Stimulated activated naive CD4-positive, alpha-beta T cell treated with Interleukin-2 at 50 U/mL for 16 hours (primary cell): ENCODE results near the gene EDNRB.
"Not testable (repeated sequence)": the region's sequence is repeated elsewhere in the genome, so short reads cannot be mapped to it uniquely, and the experiment has no call there.

ENCODE experiments used
- DNase-seq: peaks from one replicate; lab custom pipeline; 2025; lab: John Stamatoyannopoulos, UW

EDNRB gene

GRCh38 chr13:77896536-77896935 lies 22.1 kb downstream of the EDNRB start:
- no peak for DNase-seq

DNA sequence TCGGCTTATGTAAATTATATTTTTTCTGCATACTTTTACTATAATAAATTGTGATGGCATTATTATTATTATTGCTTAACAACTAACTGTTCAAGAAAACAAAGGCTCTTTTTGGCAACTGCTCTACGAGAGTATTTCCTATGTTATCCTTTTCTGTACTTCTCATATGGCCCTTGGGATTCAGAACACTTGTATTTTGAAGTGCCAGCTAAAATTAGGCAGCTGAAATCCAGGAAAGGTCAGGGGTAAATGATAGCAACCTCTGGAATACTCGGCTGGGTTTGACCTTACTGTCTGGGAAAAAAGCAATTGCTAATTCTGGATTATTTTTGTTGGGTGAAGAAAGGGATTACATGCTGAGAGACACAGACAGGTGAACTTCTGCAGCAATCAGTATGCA lies 23.9 kb downstream of the EDNRB start:
- no peak for DNase-seq

DNA sequence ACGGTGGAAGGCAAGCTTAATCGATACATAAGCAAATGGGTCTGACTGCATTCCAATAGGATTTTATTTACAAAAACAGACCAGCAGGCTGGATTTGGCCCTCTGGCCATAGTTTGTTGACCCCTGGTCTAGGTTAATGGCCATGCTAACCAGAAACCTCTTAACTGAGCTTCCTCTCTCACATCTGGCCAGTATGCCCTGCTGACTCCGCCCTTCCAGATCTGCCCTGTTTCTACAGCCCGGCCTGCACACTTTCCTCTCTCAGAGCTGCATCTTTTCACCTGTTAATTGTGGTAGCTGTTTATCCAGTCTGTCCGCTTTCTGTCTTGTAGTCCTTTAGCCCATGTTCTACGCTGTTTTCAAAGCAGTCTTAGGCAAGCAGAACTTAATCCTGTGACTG lies 25.6 kb downstream of the EDNRB start:
- no peak for DNase-seq

DNA sequence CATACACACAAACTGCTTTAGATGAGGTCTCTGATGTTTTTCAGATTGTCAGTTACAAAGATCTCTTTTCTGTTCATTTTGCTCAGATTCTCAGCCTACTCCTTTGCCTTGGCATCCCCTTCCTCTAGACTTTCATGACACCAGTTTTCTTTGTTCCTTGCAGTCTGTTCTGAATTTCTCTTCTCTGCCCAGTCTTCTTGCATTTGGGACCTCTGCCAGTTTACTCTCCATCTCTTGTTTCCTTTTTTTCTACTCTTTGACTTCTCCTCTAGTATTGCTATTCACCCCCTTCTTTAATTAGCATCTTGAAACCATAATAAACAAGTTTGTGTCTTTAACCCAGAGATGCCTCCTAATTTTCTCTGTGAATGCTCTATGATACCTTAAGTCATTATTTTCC lies 26.1 kb downstream of the EDNRB start:
- DNase-seq: no peak

DNA sequence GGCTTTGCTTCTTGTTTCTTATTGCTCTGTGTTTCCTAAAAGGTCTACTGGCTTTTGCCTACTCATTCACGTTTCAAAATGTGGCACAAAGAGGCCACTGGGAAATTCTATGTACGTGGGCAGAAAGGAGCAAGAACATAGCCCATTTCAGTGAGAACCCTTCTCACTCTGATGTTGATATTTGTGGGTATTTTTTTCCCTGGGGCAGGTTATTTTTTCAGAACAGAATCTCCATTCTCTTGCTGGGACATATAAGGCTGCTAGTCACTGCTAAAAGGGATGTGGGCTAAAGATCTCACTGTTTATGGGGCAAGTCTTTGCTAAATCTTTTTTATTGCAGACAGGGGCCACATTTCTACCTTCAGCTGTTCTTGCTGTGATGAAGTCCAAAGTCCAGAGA lies 27.1 kb downstream of the EDNRB start:
- no peak for DNase-seq

DNA sequence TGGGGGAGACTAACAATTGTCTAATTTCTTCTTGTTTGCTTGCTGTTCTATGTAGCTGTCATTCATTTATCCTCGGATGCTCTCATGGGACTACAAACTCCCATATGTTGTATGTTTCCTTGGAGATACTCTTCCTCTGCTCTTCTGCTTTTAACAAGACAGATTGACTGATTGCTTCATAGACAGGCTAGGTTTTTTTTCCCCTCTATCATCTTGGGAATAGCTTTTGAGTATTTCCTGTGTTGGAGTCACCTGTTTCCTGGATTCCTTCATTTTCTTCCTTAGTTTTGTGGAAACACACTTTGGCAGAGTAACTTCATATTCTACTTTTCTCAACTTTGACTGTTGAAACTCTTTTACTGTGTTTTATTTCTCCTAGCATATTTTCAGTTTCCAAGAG lies 27.6 kb downstream of the EDNRB start:
- DNase-seq: no peak

GRCh38 chr13:77883328-77883727 lies 35.3 kb downstream of the EDNRB start:
- DNase-seq: no peak

DNA sequence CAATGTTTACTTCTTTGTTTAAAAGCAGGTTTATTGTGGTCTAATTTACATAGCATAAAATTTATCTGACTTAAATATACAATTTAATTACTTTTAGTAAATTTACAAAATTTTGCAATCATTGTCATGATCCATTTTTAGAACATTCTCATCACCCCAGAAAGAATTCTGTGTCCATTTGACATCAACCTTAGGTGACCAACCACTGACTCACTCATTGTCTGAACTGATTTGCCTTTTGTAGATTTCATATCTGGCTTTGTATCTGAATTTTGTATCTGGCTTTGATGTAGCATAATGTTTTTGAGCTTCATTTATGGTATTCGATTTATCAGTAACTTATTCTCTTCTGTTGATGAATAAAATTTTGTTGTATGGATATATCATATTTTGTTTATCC lies 40.4 kb downstream of the EDNRB start:
- no peak for DNase-seq

DNA sequence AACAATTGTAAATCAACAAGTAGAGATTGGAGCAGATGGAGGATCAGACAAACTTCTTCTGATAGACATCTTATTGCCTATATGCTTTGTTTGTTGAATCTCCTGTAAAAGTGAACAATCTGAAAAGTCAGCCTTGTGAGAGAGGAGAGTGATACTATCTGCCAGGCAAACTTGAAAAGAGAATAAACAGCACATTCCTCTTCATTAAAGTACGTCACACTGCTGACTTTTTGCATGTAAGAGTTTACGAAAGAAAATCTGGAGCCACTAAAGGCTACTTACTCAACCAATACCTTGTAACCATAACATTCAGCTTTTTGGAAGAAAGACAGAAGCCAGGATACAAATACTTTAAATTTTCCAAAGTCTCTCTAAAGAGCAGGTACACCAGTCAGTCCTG lies 42.5 kb downstream of the EDNRB start:
- DNase-seq: no peak

DNA sequence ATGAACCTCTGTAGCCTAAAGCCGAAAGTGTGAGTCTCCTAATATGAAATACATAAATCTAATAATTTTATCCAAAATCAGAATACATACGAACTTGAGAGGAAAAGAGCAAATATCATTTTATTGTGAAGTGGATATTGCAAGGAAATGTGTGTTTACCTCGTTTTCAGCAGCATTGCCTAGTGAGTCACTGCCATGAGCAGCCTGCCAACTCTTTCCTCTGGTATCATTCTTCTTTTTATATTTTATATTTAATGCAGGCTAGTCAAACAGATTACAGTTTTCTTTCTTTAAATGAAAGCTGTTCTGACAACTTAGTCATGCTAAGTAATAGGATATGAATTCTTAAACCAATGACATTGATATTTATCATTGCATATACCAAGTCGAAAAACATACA lies 44.2 kb downstream of the EDNRB start:
- no peak for DNase-seq

- no peak for DNase-seq
Measured at GRCh38 chr13:77872995-77873394, 45.6 kb downstream of the EDNRB start.

- DNase-seq: no peak
Measured at GRCh38 chr13:77871596-77871995, 47.0 kb downstream of the EDNRB start.

DNA sequence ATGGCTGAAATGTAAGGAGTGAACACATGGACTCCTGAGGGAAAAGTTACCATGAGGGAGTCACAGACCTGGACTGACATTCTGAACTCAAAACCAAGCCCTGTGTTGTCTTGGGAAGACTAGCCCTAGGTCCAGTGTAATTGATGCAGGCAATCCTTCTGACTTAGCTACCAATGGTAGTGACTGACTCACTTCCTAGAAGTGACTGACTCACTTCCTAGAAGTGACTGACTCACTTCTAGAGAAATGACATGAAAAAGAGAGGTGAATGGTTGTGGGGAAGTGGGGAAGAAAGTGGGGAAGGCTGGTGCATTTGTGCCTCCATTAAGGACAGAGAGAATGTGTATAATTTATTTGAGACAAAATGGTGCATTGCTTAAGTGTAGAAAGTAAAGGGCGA lies 49.9 kb downstream of the EDNRB start:
- no peak for DNase-seq

DNA sequence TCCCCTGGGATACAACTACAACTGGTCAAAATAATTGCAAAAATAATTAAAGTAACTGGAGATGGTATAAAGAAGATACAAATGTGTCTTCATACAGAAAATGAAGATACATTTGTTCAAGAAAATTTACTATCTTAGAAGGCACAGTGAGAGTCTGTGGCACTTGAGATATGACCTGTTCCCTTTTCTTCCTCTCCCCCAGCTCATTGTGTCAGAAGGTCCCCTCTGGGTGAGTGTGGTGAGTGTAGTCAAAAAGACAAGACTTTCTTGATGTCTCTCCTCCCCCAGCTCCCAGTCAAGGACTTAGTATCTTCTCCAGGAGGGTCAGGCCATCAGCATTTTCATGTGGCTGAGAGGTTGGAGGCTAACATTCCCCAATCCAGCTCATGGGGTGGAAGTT lies 51.7 kb downstream of the EDNRB start:
- DNase-seq: no peak

DNA sequence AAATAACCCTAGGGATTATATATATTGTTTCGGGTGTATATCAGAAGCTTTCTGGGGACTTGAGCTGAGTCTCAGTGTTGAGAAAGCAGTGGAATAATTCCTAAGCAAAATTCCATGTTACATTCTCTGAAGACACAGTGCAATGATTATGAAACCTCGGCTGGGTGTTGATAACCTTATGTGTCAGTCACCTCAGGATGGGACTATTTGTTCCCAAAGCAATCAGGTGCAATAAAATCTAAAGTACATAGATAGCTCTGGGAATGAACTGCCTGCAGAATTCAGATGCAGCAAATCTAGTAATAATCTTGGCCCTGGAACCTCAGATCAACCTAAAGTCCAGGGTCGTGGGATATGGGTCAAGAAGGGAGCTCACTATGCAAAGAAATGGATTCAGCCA lies 53.0 kb downstream of the EDNRB start:
- DNase-seq: no peak

- no peak for DNase-seq
Measured at GRCh38 chr13:77863144-77863543, 55.5 kb downstream of the EDNRB start.

- DNase-seq: no peak
Measured at GRCh38 chr13:77861741-77862140, 56.9 kb downstream of the EDNRB start.

- DNase-seq: no peak
Measured at GRCh38 chr13:77860507-77860981, 58.1 kb downstream of the EDNRB start.

DNA sequence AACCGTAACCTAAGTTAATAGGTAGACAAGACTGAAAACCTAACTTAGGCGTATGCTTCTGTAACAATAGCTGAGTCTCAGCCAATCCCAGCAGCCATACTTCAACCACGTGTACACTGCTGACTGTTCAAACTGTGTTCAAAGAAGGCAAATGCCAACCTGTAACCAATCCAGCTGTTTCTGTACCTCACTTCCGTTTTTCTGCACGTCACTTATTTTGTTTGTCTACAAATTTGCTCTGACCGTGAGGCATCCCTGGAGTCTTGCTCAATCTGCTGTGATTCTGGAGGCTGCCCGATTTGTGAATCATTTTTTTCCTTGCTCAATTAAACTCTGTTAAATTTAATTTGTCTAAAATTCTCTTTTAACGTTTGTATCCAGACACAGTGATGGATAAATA lies 59.2 kb downstream of the EDNRB start:
- DNase-seq: no peak

GRCh38 chr13:77857531-77858209 lies 61.0 kb downstream of the EDNRB start:
- no peak for DNase-seq

DNA sequence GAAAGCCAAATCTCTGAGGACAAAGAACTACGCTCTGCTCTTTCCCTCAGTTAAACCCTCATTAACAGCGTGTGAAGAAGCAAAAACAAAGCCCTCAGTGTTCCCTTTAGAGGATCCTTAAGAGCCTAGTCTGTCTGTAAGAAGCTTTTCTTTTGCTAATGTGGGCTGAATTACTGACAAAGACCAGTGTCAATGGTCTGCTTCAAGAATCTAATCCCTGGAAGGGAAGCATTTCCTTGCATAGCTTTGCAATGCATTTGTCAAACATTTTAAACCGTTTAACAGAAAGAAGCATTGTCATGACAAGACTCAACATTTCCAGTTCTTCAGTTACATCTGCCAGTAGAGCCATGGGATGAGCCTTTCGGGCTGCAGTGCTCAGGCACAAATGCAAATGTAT lies 64.9 kb downstream of the EDNRB start:
- DNase-seq: no peak

DNA sequence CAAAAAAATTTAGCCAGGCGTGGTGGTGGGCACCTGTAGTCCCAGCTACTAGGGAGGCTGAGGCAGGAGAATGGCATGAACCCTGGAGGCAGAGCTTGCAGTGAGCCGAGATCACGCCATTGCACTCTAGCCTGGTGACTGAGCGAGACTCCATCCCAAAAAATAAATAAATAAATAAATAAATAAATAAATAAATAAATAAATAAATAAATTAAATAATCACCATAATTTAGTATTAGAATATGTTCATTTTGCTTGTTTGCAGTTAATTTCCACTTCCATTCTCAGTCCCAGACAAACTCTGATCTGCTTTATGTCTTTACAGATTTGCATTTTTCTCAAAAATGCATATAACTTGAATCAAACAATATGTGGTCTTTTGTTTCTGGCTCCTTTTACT lies 70.6 kb downstream of the EDNRB start:
- not testable (repeated sequence) for DNase-seq

DNA sequence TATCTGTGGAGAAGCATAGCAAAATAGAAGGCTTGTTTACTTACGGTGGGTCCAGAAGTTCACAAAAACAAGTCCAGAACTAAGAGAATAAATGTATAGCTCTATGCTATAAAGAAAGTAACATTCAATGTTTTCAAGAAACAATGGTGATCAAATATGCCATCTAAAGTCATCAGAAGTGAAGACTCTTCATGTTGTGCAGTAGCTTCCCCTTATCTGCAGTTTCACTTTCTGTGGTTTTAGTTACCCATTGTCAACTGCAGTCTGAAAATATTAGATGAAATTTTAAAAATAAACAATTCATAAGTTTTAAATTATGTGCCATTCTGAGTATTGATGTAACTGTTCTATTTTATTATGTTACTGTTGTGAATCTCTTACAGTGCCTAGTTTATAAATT lies 72.5 kb downstream of the EDNRB start:
- no peak for DNase-seq
